SK-N-SH (cell line): Measurements from ENCODE around the gene FYB1. TPM values are rescaled to one million over a fixed set of nuclear protein-coding genes. Genes with fewer than 3 reads are reported as not detected.
A peak's percentile ranks its signal among the peaks of the same experiment; 100 is the strongest.

ENCODE experiments used
- CTCF ChIA-PET: fragments of 300-600, 350-600 bp; formaldehyde crosslinking; extraction: SDS; loops from one replicate; lab custom pipeline; 2021; lab: Yijun Ruan, JAX
- POLR2A ChIA-PET: fragments of 350-600 bp; sonication (Branson Sonifier 250); formaldehyde crosslinking; extraction: SDS; loops from one replicate; lab custom pipeline; 2020; ENCODE audit warnings: antibody characterized with exemption, inconsistent platforms; lab: Yijun Ruan, JAX
- DNase-seq: peaks from one replicate; pipeline ENCODE4 v3.0.0; 2012
- H2AFZ ChIP-seq: fragments of 200-600 bp; sonication (generic); 2 replicates; pipeline ENCODE4 v1.8.1; 2016; ENCODE audit warnings: antibody characterized with exemption, mild to moderate bottlenecking, low read depth
- H3F3A ChIP-seq: fragments of 200-600 bp; sonication (generic); replicated peaks from 2 replicates; pipeline ENCODE3; 2016; ENCODE audit warnings: antibody characterized with exemption, mild to moderate bottlenecking; ENCODE audit not compliant: insufficient read depth
- H3K27ac ChIP-seq, 2 experiments: fragments of 200-500 bp in 1 of 2; fragments of 200-600 bp in 1 of 2; sonication (Bioruptor generic) in 1 of 2; sonication (generic), shearing (Covaris generic) in 1 of 2; 2 replicates each; pipeline versions ENCODE4 v1.5.1 to v1.6.1; 2014 to 2016; ENCODE audit warnings: low read depth in 2 of 2, inconsistent platforms in 1 of 2, low read length in 1 of 2, mild to moderate bottlenecking in 1 of 2, mixed read lengths in 1 of 2
- H3K27me3 ChIP-seq: fragments of 200-600 bp; sonication (generic), shearing (Covaris generic); 2 replicates; pipeline ENCODE4 v1.6.1; 2016; ENCODE audit warnings: mixed run types; ENCODE audit not compliant: insufficient read depth
- H3K36me3 ChIP-seq, 2 experiments: fragments of 200-500 bp in 1 of 2; fragments of 200-600 bp in 1 of 2; sonication (Bioruptor generic) in 1 of 2; sonication (generic) in 1 of 2; replicated peaks in 1 of 2; 2 replicates each; pipeline versions ENCODE3 to v1.5.1; 2014 to 2016; ENCODE audit warnings: low read length in 1 of 2, mild to moderate bottlenecking in 1 of 2; ENCODE audit not compliant: insufficient read depth in 2 of 2, control insufficient read depth in 1 of 2
- H3K4me1 ChIP-seq, 2 experiments: fragments of 200-500 bp in 1 of 2; fragments of 200-600 bp in 1 of 2; sonication (Bioruptor generic) in 1 of 2; sonication (generic), shearing (Covaris generic) in 1 of 2; 2 replicates each; pipeline versions ENCODE4 v1.5.1 to v1.6.1; 2014 to 2016; ENCODE audit warnings: low read depth in 1 of 2, low read length in 1 of 2, mixed run types in 1 of 2; ENCODE audit not compliant: insufficient read depth in 2 of 2, control insufficient read depth in 1 of 2
- H3K4me2 ChIP-seq: fragments of 200-600 bp; sonication (generic), shearing (Covaris generic); 2 replicates; pipeline ENCODE4 v1.6.1; 2017; ENCODE audit warnings: mixed run types
- H3K4me3 ChIP-seq, 2 experiments: fragments of 200-500 bp in 1 of 2; fragments of 200-600 bp in 1 of 2; sonication (Bioruptor generic) in 1 of 2; sonication (generic), shearing (Covaris generic) in 1 of 2; 2 replicates each; pipeline versions ENCODE4 v1.5.1 to v1.8.1; 2014 to 2016; ENCODE audit warnings: low read depth in 2 of 2, inconsistent platforms in 1 of 2, low read length in 1 of 2, mild to moderate bottlenecking in 1 of 2, mixed read lengths in 1 of 2, moderate library complexity in 1 of 2
- H3K79me2 ChIP-seq: fragments of 200-600 bp; sonication (generic); 2 replicates; pipeline ENCODE4 v1.8.1; 2017; ENCODE audit warnings: mild to moderate bottlenecking; ENCODE audit not compliant: insufficient read depth
- H3K9ac ChIP-seq: fragments of 200-600 bp; sonication (generic); 2 replicates; pipeline ENCODE4 v1.6.1; 2017; ENCODE audit warnings: mixed run types
- H3K9me2 ChIP-seq: fragments of 200-600 bp; sonication (generic); 2 replicates; pipeline ENCODE4 v1.6.1; 2017; ENCODE audit warnings: mixed run types
- H3K9me3 ChIP-seq: fragments of 200-600 bp; sonication (generic); 2 replicates; pipeline ENCODE4 v1.6.1; 2017; ENCODE audit warnings: mixed run types, mild to moderate bottlenecking, moderate library complexity
- H4K20me1 ChIP-seq: fragments of 200-600 bp; sonication (generic); 2 replicates; pipeline ENCODE4 v1.6.1; 2017; ENCODE audit warnings: mild to moderate bottlenecking, mixed run types; ENCODE audit not compliant: insufficient read depth
- CTCF ChIP-seq: fragments of 200-600 bp; sonication (generic); IDR thresholded peaks from 2 replicates; pipeline ENCODE4 v1.6.1; 2017; ENCODE audit warnings: antibody characterized with exemption, mild to moderate bottlenecking, moderate library complexity
- ELF1 ChIP-seq: IDR thresholded peaks from 2 replicates; pipeline ENCODE4 v1.4.0; 2012
- FOSL2 ChIP-seq: IDR thresholded peaks from 2 replicates; pipeline ENCODE4 v1.4.0; 2012; ENCODE audit warnings: low read depth, mild to moderate bottlenecking, moderate library complexity, borderline replicate concordance
- JUND ChIP-seq: IDR thresholded peaks from 2 replicates; pipeline ENCODE4 v1.4.0; 2012
- PBX3 ChIP-seq: IDR thresholded peaks from 2 replicates; pipeline ENCODE4; 2012
- RFX5 ChIP-seq: IDR thresholded peaks from 2 replicates; pipeline ENCODE4 v1.6.1; 2012; ENCODE audit warnings: mild to moderate bottlenecking, improper control_type of control experiment, low read length
- TCF12 ChIP-seq: IDR thresholded peaks from 2 replicates; pipeline ENCODE4 v1.4.0; 2012
- TEAD4 ChIP-seq: IDR thresholded peaks from 2 replicates; pipeline ENCODE4 v1.4.0; 2012; ENCODE audit warnings: mild to moderate bottlenecking, borderline replicate concordance; ENCODE audit not compliant: insufficient read depth
- ZBTB33 ChIP-seq: IDR thresholded peaks from 2 replicates; pipeline ENCODE4 v1.4.0; 2012; ENCODE audit warnings: low read depth, borderline replicate concordance
- WGBS: methylation state at CpG from one replicate; pipeline ENCODE4 v1.1.6; 2017; ENCODE audit warnings: low lambda C conversion rate; 5-methylcytosine and 5-hydroxymethylcytosine counted together
- polyA plus RNA-seq, 3 experiments: library from polyadenylated mRNA; depleted of rRNA; stranded (reverse); fragments of >200 nt; gene quantifications; 2 replicates each; pipeline ENCODE4 v1.2.3, GENCODE V29; 2012

The FYB1 gene
- polyA plus RNA-seq, 1 of the 3 experiments (the other 2 are of a cell fraction): not detected

- Histone ChIP-seq H3K4me3 (no peak overlapping the region), H3K9ac (no peak overlapping the region)
- POLR2A ChIA-PET: no interaction called here
- TF ChIP-seq TEAD4: no peak
- TF ChIP-seq FOSL2: peak; percentile 72; the same call in 1 of the 2 replicates
- TF ChIP-seq JUND: peak; percentile 58
- no peak for TF ChIP-seq ELF1
- peak; percentile 34; the same call in 1 of the 2 replicates for TF ChIP-seq TCF12
- TF ChIP-seq PBX3: peak; percentile 67
- TF ChIP-seq RFX5: no peak
- TF ChIP-seq, all 33 proteins: peak for 4
- H3K36me3 ChIP-seq: no peaks in the 10 kb centered on the region
- peaks cover 17% of the 10 kb centered on the region for H3F3A ChIP-seq
- 0 out of 4 replicates have a peak, but pooled peaks cover 0 to 3% of the 10 kb centered on the region in 2 experiments for H3K4me1 ChIP-seq
- 1% methylated on average over 2 of the region's 2 CpGs for WGBS
- H3K79me2 ChIP-seq: no peaks in the 10 kb centered on the region
- H3K27ac ChIP-seq: peak overlapping the region in 1 of 2 experiments; percentile 81; a peak in 2 of 4 replicates
- DNase-seq: no peak
- no peaks in the 10 kb centered on the region for H3K9me2 ChIP-seq
- peaks cover 5% of the 10 kb centered on the region; the same call in 1 of the 2 replicates for H3K27me3 ChIP-seq
- H3K9me3 ChIP-seq: no peaks in the 10 kb centered on the region
- peak overlapping the region; percentile 23; the same call in 1 of the 2 replicates for H3K4me2 ChIP-seq
- CTCF ChIA-PET: no interaction called here
- H2AFZ ChIP-seq: no peak overlapping the region; the same call in 1 of the 2 replicates
- H4K20me1 ChIP-seq: no peaks in the 10 kb centered on the region
Measured at GRCh38 chr5:39138892-39139291, 80.5 kb downstream of the FYB1 start.

- Histone ChIP-seq H3K27me3 (peaks cover 4% of the 10 kb centered on the region; the same call in 1 of the 2 replicates), H3K9ac (no peak overlapping the region), H3F3A (peaks cover 17% of the 10 kb centered on the region), H4K20me1 (no peaks in the 10 kb centered on the region), H3K4me2 (peak overlapping the region; percentile 23; the same call in 1 of the 2 replicates), H3K9me2 (no peaks in the 10 kb centered on the region), H3K79me2 (no peaks in the 10 kb centered on the region), H3K27ac (peak overlapping the region in 1 of 2 experiments; percentile 81; a peak in 2 of 4 replicates), H3K4me1 (0 out of 4 replicates have a peak, but pooled peaks cover 0 to 3% of the 10 kb centered on the region in 2 experiments), H3K36me3 (no peaks in the 10 kb centered on the region), H3K4me3 (no peak overlapping the region), H3K9me3 (no peaks in the 10 kb centered on the region), H2AFZ (no peak overlapping the region; the same call in 1 of the 2 replicates)
- no peak for DNase-seq
- 17% methylated on average over 9 of the region's 9 CpGs for WGBS
- no peak for TF ChIP-seq ZBTB33
- peak; percentile 38 for TF ChIP-seq CTCF
- CTCF ChIA-PET: interaction anchor here (0.7 kb wide), 1 partner anchor 48 kb away, joined by 3 read pairs; no protein-coding TSS in a partner anchor
- POLR2A ChIA-PET: no interaction called here
Measured at GRCh38 chr5:39137819-39138451, 81.4 kb downstream of the FYB1 start.
